Natural killer cell (primary cell): Measurements from ENCODE around the gene SLC40A1. TPM values are rescaled to one million over a fixed set of nuclear protein-coding genes. Genes with fewer than 3 reads are reported as not detected.
A peak's percentile ranks its signal among the peaks of the same experiment; 100 is the strongest.

Experiments used
- ATAC-seq, 3 donors: fragments of 150-1000 bp in 2 of 3; fragments of 200-7000 bp in 1 of 3; cut with Tn5 transposase; 1 replicate in 1 of 3; 2 replicates in 2 of 3; pipeline ENCODE4 v1.10.0; 2021; ENCODE audit warnings: mild to moderate bottlenecking in 2 of 3, moderate library complexity in 2 of 3
- DNase-seq, 2 donors: peaks; one replicate each; pipeline versions ENCODE4 v3.0.0 to v3.0.0-alpha.2; 2013 to 2021; ENCODE audit warnings: mixed read lengths in 1 of 2
- H3K27ac ChIP-seq: one replicate; pipeline ENCODE4 v1.5.1; 2013; ENCODE audit warnings: mild to moderate bottlenecking, low read length
- H3K27me3 ChIP-seq: one replicate; pipeline ENCODE4 v1.6.1; 2013; ENCODE audit warnings: low read length; ENCODE audit not compliant: control insufficient read depth, insufficient read depth
- H3K36me3 ChIP-seq: one replicate; pipeline ENCODE4 v1.6.1; 2013; ENCODE audit warnings: low read length; ENCODE audit not compliant: control insufficient read depth, insufficient read depth
- H3K4me1 ChIP-seq: one replicate; pipeline ENCODE4 v1.6.1; 2013; ENCODE audit warnings: low read length; ENCODE audit not compliant: control insufficient read depth, insufficient read depth
- H3K4me3 ChIP-seq: one replicate; pipeline ENCODE4 v1.5.1; 2013; ENCODE audit warnings: low read length
- H3K9me3 ChIP-seq: one replicate; pipeline ENCODE4 v1.6.1; 2013; ENCODE audit warnings: low read length; ENCODE audit not compliant: control insufficient read depth, insufficient read depth
- H3K27ac Mint-ChIP-seq, 2 donors: one replicate each; pipeline ENCODE4 v1.8.0; 2022; ENCODE audit warnings: mild to moderate bottlenecking in 2 of 2, mixed read lengths in 2 of 2, moderate library complexity in 1 of 2
- H3K27me3 Mint-ChIP-seq, 2 donors: one replicate each; pipeline ENCODE4 v1.8.0; 2022; ENCODE audit warnings: low read depth in 2 of 2, mixed read lengths in 2 of 2
- H3K36me3 Mint-ChIP-seq: one replicate; pipeline ENCODE4 v1.8.0; 2022; ENCODE audit warnings: mixed read lengths
- H3K4me1 Mint-ChIP-seq, 2 donors: one replicate each; pipeline ENCODE4 v1.8.0; 2022; ENCODE audit warnings: mixed read lengths in 2 of 2
- H3K4me3 Mint-ChIP-seq: one replicate; pipeline ENCODE4 v1.8.0; 2022; ENCODE audit warnings: mild to moderate bottlenecking, moderate library complexity, mixed read lengths
- H3K9me3 Mint-ChIP-seq, 2 donors: one replicate each; pipeline ENCODE4 v1.8.0; 2022; ENCODE audit warnings: mixed read lengths in 2 of 2
- CTCF ChIP-seq: fragments of 200-600 bp; IDR thresholded peaks from one replicate; pipeline ENCODE4 v1.8.0; 2022; ENCODE audit warnings: antibody characterized with exemption
- WGBS: methylation state at CpG from one replicate; pipeline ENCODE4 v1.1.7; 2013; ENCODE audit warnings: missing lambda C conversion rate; ENCODE audit not compliant: insufficient coverage; 5-methylcytosine and 5-hydroxymethylcytosine counted together
- intact Hi-C: fragments of 100-400 bp; cut with micrococcal nuclease; formaldehyde crosslinking; loops from one replicate; pipeline ENCODE4 v1.14.2; 2022
- total RNA-seq, 4 donors: library from RNA; stranded (reverse); fragments of 120-200 nt in 1 of 4; gene quantifications; one replicate each; pipeline versions ENCODE4 v1.2.3 to v1.2.4, GENCODE V29; 2013 to 2022

Gene SLC40A1
- total RNA-seq, 3 donors from 2014 or later (not counting 1 experiment from before 2014, with no cell fraction given), result 1.8 to 5.2 (median 4.4) TPM

GRCh38 chr2:189582809-189583192 lies 2.2 kb upstream of the SLC40A1 start:
- H3K27ac ChIP-seq, result no peak overlapping the region
- H3K36me3 Mint-ChIP-seq, result no peaks in the 10 kb centered on the region
- no peaks in the 10 kb centered on the region for H3K9me3 ChIP-seq
- ATAC-seq (no peak), DNase-seq (no peak)
- no peak overlapping the region for H3K27ac Mint-ChIP-seq
- H3K27me3 ChIP-seq, result peaks cover 10% of the 10 kb centered on the region
- H3K36me3 ChIP-seq, result no peaks in the 10 kb centered on the region
- peaks cover 18% of the 10 kb centered on the region for H3K4me1 ChIP-seq
- H3K4me3 ChIP-seq, result no peak overlapping the region
- WGBS, result 86% methylated on average over 2 of the region's 2 CpGs
- peaks cover 39 to 54% of the 10 kb centered on the region in 2 donors for H3K27me3 Mint-ChIP-seq
- H3K4me1 Mint-ChIP-seq, result peaks cover 14 to 23% of the 10 kb centered on the region in 2 donors
- intact Hi-C loops, result no loop called here
- TF ChIP-seq CTCF, result no peak
- H3K9me3 Mint-ChIP-seq, result no peaks in the 10 kb centered on the region
- peak overlapping the region; percentile 4 for H3K4me3 Mint-ChIP-seq

GRCh38 chr2:189582140-189582808 lies 1.7 kb upstream of the SLC40A1 start:
- ATAC-seq (no peak), DNase-seq (no peak)
- peaks cover 18% of the 10 kb centered on the region for H3K4me1 ChIP-seq
- 54% methylated on average over 3 of the region's 6 CpGs for WGBS
- peaks cover 39 to 56% of the 10 kb centered on the region in 2 donors for H3K27me3 Mint-ChIP-seq
- peaks cover 14 to 23% of the 10 kb centered on the region in 2 donors for H3K4me1 Mint-ChIP-seq
- no peaks in the 10 kb centered on the region for H3K9me3 Mint-ChIP-seq
- H3K27ac Mint-ChIP-seq, result no peak overlapping the region
- intact Hi-C loops, result no loop called here
- H3K4me3 ChIP-seq, result no peak overlapping the region
- peaks cover 10% of the 10 kb centered on the region for H3K27me3 ChIP-seq
- TF ChIP-seq CTCF, result no peak
- H3K27ac ChIP-seq, result no peak overlapping the region
- no peaks in the 10 kb centered on the region for H3K9me3 ChIP-seq
- H3K36me3 Mint-ChIP-seq, result no peaks in the 10 kb centered on the region
- H3K36me3 ChIP-seq, result no peaks in the 10 kb centered on the region
- H3K4me3 Mint-ChIP-seq, result peak overlapping the region; percentile 65

- Mint-ChIP-seq H3K9me3 (no peaks in the 10 kb centered on the region), H3K4me3 (peak overlapping the region; percentile 65), H3K36me3 (no peaks in the 10 kb centered on the region), H3K4me1 (peaks cover 14 to 23% of the 10 kb centered on the region in 2 donors), H3K27ac (no peak overlapping the region), H3K27me3 (peaks cover 44 to 62% of the 10 kb centered on the region in 2 donors)
- intact Hi-C loops, result no loop called here
- no peak for TF ChIP-seq CTCF
- 17% methylated on average over 22 of the region's 22 CpGs for WGBS
- H3K27ac ChIP-seq, result no peak overlapping the region
- peaks cover 10% of the 10 kb centered on the region for H3K27me3 ChIP-seq
- H3K4me3 ChIP-seq, result peak overlapping the region; percentile 16
- ATAC-seq (peak in 1 of 3 donors; percentile 3), DNase-seq (peak in 1 of 2 donors; percentile 37)
- H3K9me3 ChIP-seq, result no peaks in the 10 kb centered on the region
- H3K36me3 ChIP-seq, result no peaks in the 10 kb centered on the region
- H3K4me1 ChIP-seq, result peaks cover 18% of the 10 kb centered on the region
Measured at GRCh38 chr2:189581354-189582139, 961 bp upstream of the SLC40A1 start.
